Liver (tissue), 9 donors: ENCODE results near the gene RIPK1. TPM values are rescaled to one million over a fixed set of nuclear protein-coding genes. Genes with fewer than 3 reads are reported as not detected.
A peak's percentile ranks its signal among the peaks of the same experiment; 100 is the strongest.
"Not testable (repeated sequence)": the region's sequence is repeated elsewhere in the genome, so short reads cannot be mapped to it uniquely, and the experiment has no call there.

ENCODE experiments used
- DNase-seq: peaks from one replicate; pipeline ENCODE4 v3.0.0-alpha.2; 2017; ENCODE audit warnings: low spot score
- H3K27ac ChIP-seq, 2 donors: one replicate each; pipeline ENCODE4 v1.7.0; 2013; ENCODE audit warnings: inconsistent platforms in 2 of 2, low read length in 2 of 2, control low read depth in 1 of 2, low read depth in 1 of 2, mild to moderate bottlenecking in 1 of 2
- H3K27me3 ChIP-seq, 4 donors: one replicate each; pipeline versions ENCODE4 v1.6.1 to v1.7.0; 2013; ENCODE audit warnings: low read length in 3 of 4, inconsistent platforms in 1 of 4, mild to moderate bottlenecking in 1 of 4, moderate library complexity in 1 of 4; ENCODE audit not compliant: control insufficient read depth in 4 of 4, insufficient read depth in 4 of 4
- H3K36me3 ChIP-seq, 4 donors: one replicate each; pipeline versions ENCODE4 v1.6.1 to v1.7.0; 2013; ENCODE audit warnings: low read length in 3 of 4, mild to moderate bottlenecking in 3 of 4, low read depth in 1 of 4, moderate library complexity in 1 of 4; ENCODE audit not compliant: control insufficient read depth in 4 of 4, insufficient read depth in 3 of 4
- H3K4me1 ChIP-seq, 4 donors: one replicate each; pipeline versions ENCODE4 v1.6.1 to v1.7.0; 2013; ENCODE audit warnings: low read length in 3 of 4, mild to moderate bottlenecking in 3 of 4, moderate library complexity in 1 of 4; ENCODE audit not compliant: control insufficient read depth in 4 of 4, insufficient read depth in 4 of 4
- H3K4me3 ChIP-seq, 3 donors: one replicate each; pipeline versions ENCODE4 v1.6.1 to v1.7.0; 2013; ENCODE audit warnings: low read length in 3 of 3, control low read depth in 1 of 3, low read depth in 1 of 3, mild to moderate bottlenecking in 1 of 3
- H3K9ac ChIP-seq, 2 donors: one replicate each; pipeline ENCODE4 v1.7.0; 2013; ENCODE audit warnings: low read length in 2 of 2, mild to moderate bottlenecking in 2 of 2, moderate library complexity in 2 of 2, control low read depth in 1 of 2, low read depth in 1 of 2
- H3K9me3 ChIP-seq, 4 donors: one replicate each; pipeline versions ENCODE4 v1.6.1 to v1.7.0; 2013; ENCODE audit warnings: low read length in 3 of 4; ENCODE audit not compliant: control insufficient read depth in 4 of 4
- ATF3 ChIP-seq: IDR thresholded peaks from 2 replicates; pipeline ENCODE4 v1.6.1; 2016; ENCODE audit warnings: antibody characterized with exemption
- CTCF ChIP-seq: fragments of 150-350 bp; IDR thresholded peaks from 2 replicates; pipeline ENCODE4 v1.5.1; 2017; ENCODE audit warnings: improper control_type of control experiment, low read depth, low read length; ENCODE audit not compliant: missing input control
- GABPA ChIP-seq, 2 donors: IDR thresholded peaks in 1 of 2; conservative IDR thresholded peaks in 1 of 2; 2 replicates each; pipeline ENCODE4 v1.6.1; 2016; ENCODE audit warnings: antibody characterized with exemption in 2 of 2, mild to moderate bottlenecking in 1 of 2, moderate library complexity in 1 of 2
- MAX ChIP-seq: IDR thresholded peaks from 2 replicates; pipeline ENCODE4 v1.6.1; 2016; ENCODE audit warnings: antibody characterized with exemption
- NR2F2 ChIP-seq: IDR thresholded peaks from 2 replicates; pipeline ENCODE4 v1.6.1; 2016; ENCODE audit warnings: antibody characterized with exemption
- RAD21 ChIP-seq, 2 donors: IDR thresholded peaks; 2 replicates each; pipeline ENCODE4 v1.6.1; 2016; ENCODE audit warnings: antibody characterized with exemption in 2 of 2, mild to moderate bottlenecking in 2 of 2
- SP1 ChIP-seq: IDR thresholded peaks from 2 replicates; pipeline ENCODE4 v1.6.1; 2018; ENCODE audit warnings: antibody characterized with exemption, mild to moderate bottlenecking
- YY1 ChIP-seq: IDR thresholded peaks from 2 replicates; pipeline ENCODE4 v1.6.1; 2016; ENCODE audit warnings: antibody characterized with exemption, mild to moderate bottlenecking
- WGBS: extraction: QIAGEN DNeasy Blood & Tissue Kit; methylation state at CpG from one replicate; pipeline ENCODE4 v1.1.7; 2013; 5-methylcytosine and 5-hydroxymethylcytosine counted together
- polyA plus RNA-seq, 2 donors: library from polyadenylated mRNA; stranded (reverse) in 1 of 2; unstranded in 1 of 2; fragments of 200-250 nt in 1 of 2; fragments of >200 nt in 1 of 2; fragmentation: Nextera tagmentation in 1 of 2; extraction: Ambion mirVana in 1 of 2; gene quantifications; one replicate each; pipeline versions ENCODE4 v1.2.1 to v1.2.3, GENCODE V29; 2013 to 2015
- total RNA-seq, 2 donors: library from RNA; depleted of rRNA; stranded (reverse); fragments of >200 nt; gene quantifications; one replicate each; pipeline ENCODE4 v1.2.3, GENCODE V29; 2014
- donor health status: healthy.
- donor health status: healthy.
- donor health status: healthy.
- donor health status: healthy.
- donor health status: healthy.

The RIPK1 gene
- total and polyA plus RNA-seq, 4 donors: 6.7 to 27.2 (median 13.3) TPM

GRCh38 chr6:3052481-3053230 is 15.6 kb upstream of the RIPK1 start:
- no peak overlapping the region for H3K27ac ChIP-seq
- TF ChIP-seq SP1: no peak
- H3K9ac ChIP-seq: no peak overlapping the region

GRCh38 chr6:3053231-3053508 is 15.1 kb upstream of the RIPK1 start:
- Histone ChIP-seq H3K36me3 (no peaks in the 10 kb centered on the region), H3K9me3 (no peaks in the 10 kb centered on the region), H3K4me3 (peak overlapping the region; percentile 10 to 73 (median 68)), H3K27ac (no peak overlapping the region), H3K9ac (peak overlapping the region in 1 of 2 donors; percentile 31), H3K4me1 (peaks cover 0 to 19% (median 7%) of the 10 kb centered on the region in 4 donors), H3K27me3 (no peaks in the 10 kb centered on the region)
- TF ChIP-seq GABPA (IDR thresholded peaks at IDR 0.05 in 1 of 2, conservative IDR thresholded peaks at IDR 0.05 in 1 of 2) (no peak), RAD21 (IDR thresholded peaks at IDR 0.05) (no peak), YY1 (no peak), ATF3 (no peak), MAX (no peak), NR2F2 (no peak), CTCF (no peak)
- DNase-seq: no peak
- WGBS: 30% methylated on average over 11 of the region's 11 CpGs

More at GRCh38 chr6:3052481-3053230, 15.6 kb upstream of the RIPK1 start:
- DNase-seq: no peak
- WGBS: 81% methylated on average over 17 of the region's 17 CpGs
- no peaks in the 10 kb centered on the region for H3K27me3 ChIP-seq
- peak overlapping the region in 1 of 3 donors; percentile 68 for H3K4me3 ChIP-seq
- no peaks in the 10 kb centered on the region for H3K36me3 ChIP-seq
- peaks cover 0 to 19% (median 7%) of the 10 kb centered on the region in 4 donors for H3K4me1 ChIP-seq
- no peaks in the 10 kb centered on the region for H3K9me3 ChIP-seq

GRCh38 chr6:3054229-3055157 is 13.8 kb upstream of the RIPK1 start:
- peak overlapping the region in 1 of 2 donors; percentile 12 for H3K27ac ChIP-seq
- peaks cover 0 to 19% (median 8%) of the 10 kb centered on the region in 4 donors for H3K4me1 ChIP-seq
- H3K27me3 ChIP-seq, H3K9ac ChIP-seq, H3K9me3 ChIP-seq, H3K36me3 ChIP-seq, H3K4me3 ChIP-seq: not testable (repeated sequence)
- WGBS: 67% methylated on average over 27 of the region's 27 CpGs
- DNase-seq: peak; percentile 65

- not testable (repeated sequence) for H3K27ac ChIP-seq, H3K4me3 ChIP-seq
- WGBS: 57% methylated on average over 3 of the region's 3 CpGs
These were observed 13.2 kb upstream of the RIPK1 start for GRCh38 chr6:3055158-3055499.

More at GRCh38 chr6:3055158-3055499, 13.2 kb upstream of the RIPK1 start:
- H3K4me1 ChIP-seq: peaks cover 0 to 19% (median 8%) of the 10 kb centered on the region in 4 donors
- H3K9me3 ChIP-seq, H3K36me3 ChIP-seq, H3K27me3 ChIP-seq, H3K9ac ChIP-seq, DNase-seq: not testable (repeated sequence)
